Upper lobe of left lung (tissue), 6 donors: ENCODE data around the gene ARID5A. TPM values are rescaled to one million over a fixed set of nuclear protein-coding genes. Genes with fewer than 3 reads are reported as not detected.

Experiments used
- ATAC-seq, 2 donors: fragments of 200-7000 bp; cut with Tn5 transposase; one replicate each; pipeline ENCODE4 v1.9.1; 2022; ENCODE audit warnings: mild to moderate bottlenecking in 2 of 2, moderate library complexity in 2 of 2; ENCODE audit not compliant: low FRiP score in 2 of 2
- DNase-seq, 2 donors: peaks; one replicate each; pipeline ENCODE4 v3.0.0-alpha.2; 2019 to 2020
- H3K27ac ChIP-seq, 4 donors: fragments of 200-600 bp; sonication (generic); one replicate each; pipeline ENCODE4 v1.5.1; 2016 to 2019
- H3K27me3 ChIP-seq, 4 donors: fragments of 200-600 bp; sonication (generic); one replicate each; pipeline ENCODE4 v1.5.1; 2017 to 2019
- H3K36me3 ChIP-seq, 4 donors: fragments of 200-600 bp; sonication (generic); one replicate each; pipeline ENCODE4 v1.5.1; 2016 to 2019
- H3K4me1 ChIP-seq, 4 donors: fragments of 200-600 bp; sonication (generic); one replicate each; pipeline ENCODE4 v1.5.1; 2018 to 2019
- H3K4me3 ChIP-seq, 4 donors: fragments of 200-600 bp; sonication (generic); one replicate each; pipeline ENCODE4 v1.5.1; 2017 to 2019; ENCODE audit warnings: mild to moderate bottlenecking in 2 of 4, moderate library complexity in 1 of 4
- H3K9me3 ChIP-seq, 4 donors: fragments of 200-600 bp; sonication (generic); one replicate each; pipeline ENCODE4 v1.5.1; 2018 to 2019
- EP300 ChIP-seq, 4 donors: sonication (generic); formaldehyde crosslinking; IDR thresholded peaks; one replicate each; pipeline ENCODE4 v1.5.1; 2017; ENCODE audit warnings: antibody characterized with exemption in 4 of 4, control low read depth in 2 of 4
- POLR2A ChIP-seq, 4 donors: fragments of 450-650 bp; IDR thresholded peaks; one replicate each; pipeline ENCODE4 v1.5.1; 2016 to 2017; ENCODE audit warnings: antibody characterized with exemption in 4 of 4, mild to moderate bottlenecking in 2 of 4
- POLR2AphosphoS5 ChIP-seq, 2 donors: sonication (generic); formaldehyde crosslinking; IDR thresholded peaks; one replicate each; pipeline ENCODE4 v1.5.1; 2017; ENCODE audit warnings: antibody characterized with exemption in 2 of 2
- WGBS, 2 donors: methylation state at CpG; one replicate each; pipeline ENCODE4 v1.1.5; 2017 to 2018; 5-methylcytosine and 5-hydroxymethylcytosine counted together
- total RNA-seq, 6 donors: library from RNA; depleted of rRNA in 4 of 6; stranded (reverse); fragments of >200 nt in 4 of 6; gene quantifications; one replicate each; pipeline versions ENCODE4 v1.1.0 to v1.2.1, GENCODE V29; 2016 to 2021
- TF ChIP-seq, protein P1 (sequence below), 6 experiments: fragments of 450-650 bp in 4 of 6; fragments of 200-600 bp in 2 of 6; sonication (generic) in 2 of 6; IDR thresholded peaks; one replicate each; pipeline ENCODE4 v1.5.1; 2016 to 2019; ENCODE audit warnings: antibody characterized with exemption in 6 of 6
- donor health status: DM: no; HTN: no; CAD: no; lungs with moderate emphysema.
- donor health status: DM: no; HTN: yes; CAD: no; lungs with severe emphysema.

The ARID5A gene
- total RNA-seq, 6 donors from 2014 or later: 18.6 to 57.2 (median 39.7) TPM

DNA sequence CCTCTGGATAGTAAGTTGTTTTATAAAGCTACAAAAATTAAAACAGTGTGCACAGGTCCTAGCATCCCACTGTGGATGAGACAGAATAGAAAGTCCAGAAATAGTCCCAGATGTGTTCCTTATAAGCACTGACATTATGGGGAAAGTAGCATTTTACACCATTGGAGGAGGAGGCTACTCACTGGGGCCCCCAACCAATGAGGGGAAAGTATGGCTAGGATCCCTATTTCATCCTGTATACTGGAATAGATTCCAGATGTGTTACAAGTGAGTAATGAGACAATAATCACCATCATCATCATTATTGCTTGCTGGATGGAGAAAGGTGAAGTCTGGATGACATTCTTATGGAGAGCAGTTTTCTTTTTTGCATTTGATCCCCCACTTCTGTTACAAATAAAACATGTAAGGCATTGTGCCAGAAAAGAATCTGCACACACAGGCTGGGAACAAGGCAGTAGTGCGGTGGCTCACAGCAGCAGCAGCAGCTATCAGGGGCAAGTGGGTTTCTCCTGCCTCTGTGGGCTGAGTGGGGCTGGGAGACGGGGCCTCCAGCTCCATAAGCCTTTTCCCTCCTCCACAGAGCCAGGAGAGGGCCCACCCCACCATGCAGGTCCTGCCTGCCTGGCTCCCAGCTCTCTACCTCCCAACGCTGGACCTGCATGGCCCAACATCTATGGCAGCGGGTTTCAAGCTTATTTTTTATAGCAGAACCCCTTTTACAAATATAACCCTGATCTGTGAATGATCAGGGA is 5.0 kb downstream of the ARID5A start:
- H3K27me3 ChIP-seq: no peaks in the 10 kb centered on the region
- DNase-seq (peak in 1 of 2 donors; percentile 15), ATAC-seq (no peak)
- H3K9me3 ChIP-seq: no peaks in the 10 kb centered on the region
- peaks cover 0 to 26% (median 5%) of the 10 kb centered on the region in 4 donors for H3K36me3 ChIP-seq
- WGBS, 2 donors: 97% methylated on average over 4 of the region's 4 CpGs
- peaks cover 15 to 53% (median 31%) of the 10 kb centered on the region in 4 donors for H3K4me1 ChIP-seq
- H3K4me3 ChIP-seq: no peak overlapping the region
- TF ChIP-seq, protein P1, sequence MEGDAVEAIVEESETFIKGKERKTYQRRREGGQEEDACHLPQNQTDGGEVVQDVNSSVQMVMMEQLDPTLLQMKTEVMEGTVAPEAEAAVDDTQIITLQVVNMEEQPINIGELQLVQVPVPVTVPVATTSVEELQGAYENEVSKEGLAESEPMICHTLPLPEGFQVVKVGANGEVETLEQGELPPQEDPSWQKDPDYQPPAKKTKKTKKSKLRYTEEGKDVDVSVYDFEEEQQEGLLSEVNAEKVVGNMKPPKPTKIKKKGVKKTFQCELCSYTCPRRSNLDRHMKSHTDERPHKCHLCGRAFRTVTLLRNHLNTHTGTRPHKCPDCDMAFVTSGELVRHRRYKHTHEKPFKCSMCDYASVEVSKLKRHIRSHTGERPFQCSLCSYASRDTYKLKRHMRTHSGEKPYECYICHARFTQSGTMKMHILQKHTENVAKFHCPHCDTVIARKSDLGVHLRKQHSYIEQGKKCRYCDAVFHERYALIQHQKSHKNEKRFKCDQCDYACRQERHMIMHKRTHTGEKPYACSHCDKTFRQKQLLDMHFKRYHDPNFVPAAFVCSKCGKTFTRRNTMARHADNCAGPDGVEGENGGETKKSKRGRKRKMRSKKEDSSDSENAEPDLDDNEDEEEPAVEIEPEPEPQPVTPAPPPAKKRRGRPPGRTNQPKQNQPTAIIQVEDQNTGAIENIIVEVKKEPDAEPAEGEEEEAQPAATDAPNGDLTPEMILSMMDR (IDR thresholded peaks at IDR 0.05): no peak
- TF ChIP-seq POLR2AphosphoS5 (IDR thresholded peaks at IDR 0.05) (no peak), POLR2A (IDR thresholded peaks at IDR 0.05) (no peak), EP300 (IDR thresholded peaks at IDR 0.05) (no peak)
- no peak overlapping the region for H3K27ac ChIP-seq

DNA sequence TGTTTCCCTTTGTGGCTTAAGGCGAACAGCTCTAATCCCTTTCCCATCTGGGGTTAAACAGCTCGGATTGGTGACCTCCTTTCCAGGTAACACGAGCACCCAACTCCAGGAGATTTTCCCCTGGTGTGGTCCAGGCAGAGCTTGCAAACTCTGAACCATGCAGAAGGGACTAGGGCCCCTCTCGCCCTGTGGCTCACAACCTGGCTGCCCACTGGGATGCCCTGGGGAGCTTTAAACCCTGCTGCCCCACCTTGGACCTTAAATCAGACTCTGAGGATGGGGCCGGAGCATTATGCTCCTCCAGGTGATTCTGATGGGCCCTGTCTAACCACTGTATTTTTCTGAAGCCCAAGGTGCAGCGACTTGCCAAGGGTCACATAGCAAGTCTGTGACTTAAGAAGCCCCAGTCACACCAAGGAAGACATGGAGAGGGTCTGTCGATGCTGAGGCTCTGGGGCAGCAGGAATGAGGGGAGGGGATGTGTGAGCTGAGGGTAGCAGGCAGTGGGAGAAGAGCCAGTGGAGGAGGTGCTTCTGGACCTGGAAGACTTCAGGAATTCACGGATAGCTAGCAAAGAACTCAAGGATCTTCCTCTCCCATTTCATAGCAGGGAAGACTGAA is 5.9 kb downstream of the ARID5A start:
- no peak overlapping the region for H3K4me3 ChIP-seq
- H3K9me3 ChIP-seq: no peaks in the 10 kb centered on the region
- no peaks in the 10 kb centered on the region for H3K27me3 ChIP-seq
- TF ChIP-seq, protein P1 (IDR thresholded peaks at IDR 0.05): no peak
- no peak for TF ChIP-seq POLR2AphosphoS5 (IDR thresholded peaks at IDR 0.05)
- no peak for TF ChIP-seq POLR2A (IDR thresholded peaks at IDR 0.05)
- no peak for TF ChIP-seq EP300 (IDR thresholded peaks at IDR 0.05)
- H3K36me3 ChIP-seq: peaks cover 0 to 31% (median 9%) of the 10 kb centered on the region in 4 donors
- DNase-seq (no peak), ATAC-seq (no peak)
- 90 to 92% methylated on average over 8 of the region's 8 CpGs for whole genome bisulfite sequencing, 2 donors
- H3K4me1 ChIP-seq: peaks cover 19 to 54% (median 33%) of the 10 kb centered on the region in 4 donors
- no peak overlapping the region for H3K27ac ChIP-seq

DNA sequence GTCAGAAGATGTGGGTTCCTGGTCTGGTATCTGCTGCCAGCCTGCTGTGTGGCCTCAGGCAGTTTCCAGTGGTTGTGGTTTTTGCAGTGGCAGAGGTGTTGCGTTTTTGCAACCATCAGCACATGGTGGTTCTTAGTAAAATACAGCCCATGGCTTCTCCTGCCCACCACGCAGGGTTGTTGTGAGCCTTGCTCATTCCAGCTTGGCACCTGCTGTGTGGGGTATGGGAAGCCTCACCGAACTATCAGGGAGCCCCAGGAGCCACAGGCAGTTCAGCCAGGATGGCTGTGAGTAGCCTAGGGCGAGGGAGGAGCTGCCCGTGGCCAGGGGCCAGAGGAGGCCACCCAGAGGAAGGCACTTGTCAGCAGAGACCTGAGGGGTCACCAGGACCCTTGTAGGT is 9.8 kb downstream of the ARID5A start:
- peaks cover 6 to 19% (median 7%) of the 10 kb centered on the region in 4 donors for H3K4me1 ChIP-seq
- no peak for DNase-seq

DNA sequence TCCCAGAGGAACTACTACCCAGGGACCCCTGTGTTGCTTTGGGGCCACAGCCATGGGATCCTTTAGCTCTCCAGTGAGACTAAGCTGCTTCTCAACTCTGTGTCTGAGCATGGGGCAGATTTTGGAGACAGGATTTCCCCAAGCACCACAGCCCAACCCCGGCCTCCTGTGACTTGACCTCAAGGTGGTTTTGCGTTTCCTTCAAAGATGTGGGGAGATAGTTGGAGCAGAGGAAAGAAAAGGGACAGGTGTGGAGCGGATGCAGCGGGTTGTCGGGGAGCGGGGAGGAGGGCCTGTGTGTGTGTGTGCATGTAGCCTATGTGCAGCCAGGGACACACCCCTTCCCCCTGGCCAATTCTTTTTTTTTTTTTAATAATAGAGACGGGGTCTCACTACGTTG is 10.2 kb downstream of the ARID5A start:
- H3K4me1 ChIP-seq: peaks cover 2 to 17% (median 7%) of the 10 kb centered on the region in 4 donors
- 67 to 84% methylated on average over 8 of the region's 8 CpGs for WGBS, 2 donors
- H3K27me3 ChIP-seq: no peaks in the 10 kb centered on the region
- TF ChIP-seq POLR2A (IDR thresholded peaks at IDR 0.05) (no peak), POLR2AphosphoS5 (IDR thresholded peaks at IDR 0.05) (no peak), EP300 (IDR thresholded peaks at IDR 0.05) (no peak)
- TF ChIP-seq, protein P1 (IDR thresholded peaks at IDR 0.05): no peak
- H3K9me3 ChIP-seq: no peaks in the 10 kb centered on the region
- peaks cover 9 to 70% (median 48%) of the 10 kb centered on the region in 4 donors for H3K36me3 ChIP-seq
- H3K4me3 ChIP-seq: no peak overlapping the region
- ATAC-seq (no peak), DNase-seq (no peak)
- H3K27ac ChIP-seq: peak overlapping the region in 1 of 4 donors; percentile 48

More for the DNA sequence above, 9.8 kb downstream of the ARID5A start:
- Histone ChIP-seq H3K4me3 (no peak overlapping the region), H3K36me3 (peaks cover 9 to 67% (median 43%) of the 10 kb centered on the region in 4 donors), H3K27me3 (no peaks in the 10 kb centered on the region), H3K9me3 (no peaks in the 10 kb centered on the region), H3K27ac (peak overlapping the region in 1 of 4 donors; percentile 48)
- 84 to 89% methylated on average over 4 to 5 of the region's 5 CpGs for WGBS, 2 donors
- no peak for ATAC-seq
- TF ChIP-seq, protein P1 (IDR thresholded peaks at IDR 0.05): no peak
- no peak for TF ChIP-seq EP300 (IDR thresholded peaks at IDR 0.05)
- TF ChIP-seq POLR2A (IDR thresholded peaks at IDR 0.05): no peak
- no peak for TF ChIP-seq POLR2AphosphoS5 (IDR thresholded peaks at IDR 0.05)
